K562 (cell line): ENCODE measurements around the gene UNKL. TPM values are rescaled to one million over a fixed set of nuclear protein-coding genes. Genes with fewer than 3 reads are reported as not detected.

Experiments
- ATF1 ChIP-seq, 2 experiments: fragments of 450-650 bp in 1 of 2; IDR thresholded peaks; 2 replicates each; pipeline ENCODE4 v1.6.1; 2016; ENCODE audit warnings: missing compliant biosample characterization in 1 of 2, missing genetic modification characterization in 1 of 2
- CHAMP1 ChIP-seq: fragments of 450-650 bp; IDR thresholded peaks from 2 replicates; pipeline ENCODE4 v1.6.1; 2016; ENCODE audit warnings: mild to moderate bottlenecking
- E4F1 ChIP-seq: fragments of 250-450 bp; sonication (Bioruptor Pico); IDR thresholded peaks from 2 replicates; pipeline ENCODE4 v1.5.0; 2021; ENCODE audit warnings: mild to moderate bottlenecking, borderline replicate concordance
- FOXK2 ChIP-seq, 2 experiments: fragments of 450-650 bp; IDR thresholded peaks in 1 of 2; conservative IDR thresholded peaks in 1 of 2; 2 replicates each; pipeline ENCODE4 v1.6.1; 2016; ENCODE audit warnings: low read depth in 2 of 2, mild to moderate bottlenecking in 1 of 2
- HDGF ChIP-seq: fragments of 450-650 bp; IDR thresholded peaks from 2 replicates; pipeline ENCODE4 v1.6.1; 2016
- MECOM ChIP-seq: fragments of 250-450 bp; sonication (Bioruptor Pico); IDR thresholded peaks from 2 replicates; pipeline ENCODE4 v1.8.0; 2022; ENCODE audit warnings: inconsistent platforms
- NR0B1 ChIP-seq: fragments of 450-650 bp; IDR thresholded peaks from one replicate; pipeline ENCODE4 v1.6.1; 2018; ENCODE audit warnings: mild to moderate bottlenecking, moderate library complexity; ENCODE audit not compliant: partially characterized antibody
- NR4A1 ChIP-seq, 2 experiments: fragments of 250-450 bp in 1 of 2; fragments of 450-650 bp in 1 of 2; sonication (Bioruptor Pico) in 1 of 2; IDR thresholded peaks; 2 replicates each; pipeline versions ENCODE4 v1.4.0 to v1.6.1; 2016 to 2020; ENCODE audit warnings: mild to moderate bottlenecking in 2 of 2, missing compliant biosample characterization in 1 of 2, missing genetic modification characterization in 1 of 2, moderate library complexity in 1 of 2
- POLR3A ChIP-seq: IDR thresholded peaks from 2 replicates; pipeline ENCODE4 v1.6.1; 2011; ENCODE audit warnings: borderline replicate concordance, mild to moderate bottlenecking, moderate library complexity; ENCODE audit not compliant: insufficient read length, insufficient read depth; ENCODE audit errors: extremely low read depth
- PURB ChIP-seq: sonication (generic); formaldehyde crosslinking; IDR thresholded peaks from 2 replicates; pipeline ENCODE4 v1.9.0; 2021; ENCODE audit warnings: low read depth, mild to moderate bottlenecking, missing genetic modification reagents
- RBFOX2 ChIP-seq: fragments of 200-400 bp; formaldehyde crosslinking; IDR thresholded peaks from 2 replicates; pipeline ENCODE4 v1.6.1; 2017; ENCODE audit warnings: low read depth, mild to moderate bottlenecking, low read length, moderate library complexity
- RBM25 ChIP-seq: fragments of 200-400 bp; formaldehyde crosslinking; IDR thresholded peaks from 2 replicates; pipeline ENCODE4 v1.6.1; 2018; ENCODE audit warnings: low read length, low read depth, moderate library complexity; ENCODE audit not compliant: severe bottlenecking
- ZBTB9 ChIP-seq: fragments of 450-650 bp; formaldehyde crosslinking; IDR thresholded peaks from 2 replicates; pipeline ENCODE4 v1.4.0; 2020; ENCODE audit warnings: mild to moderate bottlenecking, moderate library complexity
- ZNF449 ChIP-seq: fragments of 250-450 bp; sonication (Bioruptor Pico); IDR thresholded peaks from 2 replicates; pipeline ENCODE4 v1.8.0; 2022; ENCODE audit warnings: moderate library complexity, mild to moderate bottlenecking, inconsistent platforms
- ZNF561 ChIP-seq: fragments of 450-650 bp; formaldehyde crosslinking; conservative IDR thresholded peaks from 2 replicates; pipeline ENCODE4 v1.4.0; 2020; ENCODE audit warnings: mild to moderate bottlenecking, moderate library complexity
- polyA plus RNA-seq, 8 experiments: library from polyadenylated mRNA; depleted of rRNA in 4 of 8; stranded (reverse) in 5 of 8; unstranded in 3 of 8; fragments of >200 nt; fragmentation: Nextera tagmentation in 2 of 8; fragmentation: Illumina TruSeq in 1 of 8; extraction: Ambion mirVana in 2 of 8; extraction: Trizol in 1 of 8; gene quantifications; 2 replicates each; pipeline versions ENCODE4 v1.2.1 to v1.2.3, GENCODE V29; 2011 to 2014; ENCODE audit warnings: inconsistent platforms in 1 of 8, missing spikeins in 1 of 8
- total RNA-seq, 7 experiments: library from RNA; depleted of rRNA in 6 of 7; stranded (reverse); fragments of >200 nt in 6 of 7; fragmentation: Illumina TruSeq in 2 of 7; extraction: Trizol in 2 of 7; gene quantifications; 2 replicates each; pipeline versions ENCODE4 v1.2.1 to v1.2.3, GENCODE V29; 2011 to 2021; ENCODE audit warnings: low replicate concordance in 1 of 7

The UNKL gene
- total and polyA plus RNA-seq, 9 of the 15 experiments (the other 6 are each of a cell fraction or from before 2014, with no cell fraction given): 0.37 to 30.2 (median 5.1) TPM

GRCh38 chr16:1351582-1352362, 62.7 kb downstream of the UNKL start, which contains the start of the genes GNPTG and TSR3 (continued):
- TF ChIP-seq E4F1 (CRISPR knock-in tag) (no peak), HDGF (no peak), ATF1 (CRISPR knock-in tag; IDR thresholded peaks at IDR 0.05) (no peak), ATF1 (tag; IDR thresholded peaks at IDR 0.05) (peak; percentile 62), CHAMP1 (no peak), ZNF449 (CRISPR knock-in tag) (no peak), RBFOX2 (peak; percentile 80), NR0B1 (no peak), ZNF561 (CRISPR knock-in tag) (no peak), NR4A1 (CRISPR knock-in tag; IDR thresholded peaks at IDR 0.05) (no peak), NR4A1 (tag; IDR thresholded peaks at IDR 0.05) (peak; percentile 64; the same call in 1 of the 2 replicates), POLR3A (no peak), RBM25 (no peak), MECOM (CRISPR knock-in tag) (no peak), FOXK2 (conservative IDR thresholded peaks at IDR 0.05 in 1 of 2, IDR thresholded peaks at IDR 0.05 in 1 of 2; ENCODE audit: low read depth in 2 of 2) (peak in 1 of 2 experiments; percentile 3; a peak in 1 of 4 replicates), PURB (CRISPR knock-in tag) (no peak), ZBTB9 (CRISPR knock-in tag) (peak; percentile 87; the same call in 1 of the 2 replicates)
